GM18508 (cell line): ENCODE results near the gene IL24.

Experiments
- ATAC-seq: cut with Tn5 transposase; IDR thresholded peaks from one replicate; pipeline ENCODE4 v1.9.1; 2021; ENCODE audit warnings: moderate number of reproducible peaks; ENCODE audit not compliant: insufficient read depth, unreplicated experiment

Gene IL24

GRCh38 chr1:206875752-206876377 lies 21.4 kb upstream of the IL24 start:
- ATAC-seq, result no peak

DNA sequence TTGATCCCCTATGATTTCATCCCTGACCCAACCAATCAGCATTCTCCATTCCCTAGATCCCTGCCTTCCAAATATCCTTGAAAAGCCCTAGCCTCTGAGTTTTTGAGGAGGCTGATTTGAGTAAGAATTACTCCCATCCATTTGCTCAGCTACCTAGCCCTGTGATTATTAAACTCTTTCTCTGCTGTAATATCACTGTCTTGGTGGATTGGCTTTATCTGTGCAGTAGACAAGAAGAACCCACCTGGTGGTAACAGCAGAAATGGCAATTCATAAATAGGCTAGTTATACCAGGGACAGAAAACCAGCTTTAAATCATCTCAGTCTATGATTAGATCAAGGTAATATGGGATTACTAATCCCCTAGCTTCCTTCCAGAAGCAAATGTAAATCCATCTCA lies 18.8 kb upstream of the IL24 start:
- ATAC-seq, result no peak

- ATAC-seq, result no peak
These were observed 16.9 kb upstream of the IL24 start for GRCh38 chr1:206880314-206880713.

GRCh38 chr1:206882555-206882954 lies 14.7 kb upstream of the IL24 start:
- no peak for ATAC-seq

- ATAC-seq, result no peak
These were observed 14.1 kb upstream of the IL24 start for GRCh38 chr1:206883160-206883559.

GRCh38 chr1:206883876-206884275 lies 13.4 kb upstream of the IL24 start:
- no peak for ATAC-seq

DNA sequence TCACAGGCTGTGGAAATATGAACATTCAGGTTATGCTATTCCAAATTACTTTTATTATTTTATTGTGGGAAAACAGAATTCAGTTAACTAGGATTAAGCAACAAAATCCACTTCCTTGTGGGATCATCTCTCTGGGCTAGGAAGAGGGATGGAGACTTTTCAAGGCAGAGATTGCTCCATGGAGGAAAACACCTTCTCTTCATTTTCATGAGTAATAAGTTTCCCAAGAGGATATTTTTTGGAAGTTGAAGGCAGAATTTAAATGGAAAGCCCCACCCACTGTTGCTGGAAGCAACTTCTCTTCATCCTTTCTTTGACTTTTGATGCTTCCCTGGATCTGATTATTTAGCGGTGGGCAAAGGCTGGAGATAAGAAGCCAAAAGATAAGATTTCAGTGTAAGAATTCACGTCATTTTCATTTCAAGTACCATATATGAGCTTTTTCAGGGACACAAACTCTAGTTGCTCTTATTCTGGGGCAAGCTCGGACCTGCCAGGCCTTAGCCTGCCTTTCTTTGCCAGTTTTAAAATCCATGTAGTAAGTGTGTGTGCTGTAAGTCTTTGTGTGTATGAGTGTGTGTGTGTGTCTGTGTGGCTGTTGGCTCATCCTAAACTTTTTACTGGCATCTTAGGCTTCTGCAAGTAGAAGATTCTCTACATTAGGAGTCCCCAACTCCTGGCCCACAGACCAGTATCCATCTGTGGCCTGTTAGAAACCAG lies 11.7 kb upstream of the IL24 start:
- ATAC-seq, result no peak

DNA sequence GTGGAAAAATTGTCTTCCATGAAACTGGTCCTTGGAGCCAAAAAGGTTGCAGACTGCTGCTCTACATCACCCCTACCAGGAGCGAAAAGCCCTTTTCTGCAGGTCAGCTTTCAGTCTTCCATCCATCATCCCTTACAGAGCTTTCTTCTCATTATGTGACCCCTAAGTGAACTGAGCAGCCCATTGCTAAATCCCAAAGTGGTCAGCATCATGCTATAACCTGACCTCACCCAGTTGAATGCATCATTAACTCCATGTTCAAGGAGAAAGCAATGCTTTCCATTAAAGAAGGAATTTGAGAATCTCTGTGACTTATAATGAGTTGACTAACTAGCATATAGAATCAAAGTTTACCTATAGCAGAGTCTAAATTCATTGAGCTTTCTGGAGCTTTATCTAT lies 10.4 kb upstream of the IL24 start:
- no peak for ATAC-seq

GRCh38 chr1:206887701-206888100 lies 9.5 kb upstream of the IL24 start:
- ATAC-seq, result no peak

- no peak for ATAC-seq
These were observed 6.8 kb upstream of the IL24 start for GRCh38 chr1:206890125-206891060.

GRCh38 chr1:206891412-206891811 lies 5.8 kb upstream of the IL24 start:
- ATAC-seq, result no peak

DNA sequence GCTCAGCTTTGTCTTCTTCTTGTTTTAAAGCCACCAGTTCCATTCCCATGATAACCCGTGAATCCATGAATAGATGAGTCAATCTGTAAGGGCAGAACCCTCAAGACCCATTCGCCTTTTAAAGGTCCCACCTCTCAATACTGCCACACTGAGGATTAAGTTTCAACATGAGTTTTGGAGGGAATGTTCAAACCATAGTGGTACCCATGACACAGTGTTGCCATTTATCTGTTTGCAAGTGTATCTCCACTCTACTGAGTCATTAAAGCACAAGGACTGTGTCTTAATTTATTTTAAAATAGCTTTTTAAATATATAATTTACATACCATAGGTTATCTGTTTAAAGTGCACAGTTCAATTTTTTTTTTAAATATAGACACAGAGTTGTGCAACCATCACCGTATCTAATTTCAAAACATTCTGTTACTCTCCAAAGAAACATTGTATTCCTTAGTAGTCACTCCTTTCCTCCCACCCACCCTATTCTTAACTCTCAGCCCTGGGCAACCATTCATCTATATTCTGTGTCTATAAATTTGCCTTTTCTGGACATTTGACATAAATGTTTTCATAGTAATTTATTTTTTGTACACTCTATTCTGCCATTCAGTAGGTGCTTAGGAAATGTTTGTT lies 4.8 kb upstream of the IL24 start:
- no peak for ATAC-seq

DNA sequence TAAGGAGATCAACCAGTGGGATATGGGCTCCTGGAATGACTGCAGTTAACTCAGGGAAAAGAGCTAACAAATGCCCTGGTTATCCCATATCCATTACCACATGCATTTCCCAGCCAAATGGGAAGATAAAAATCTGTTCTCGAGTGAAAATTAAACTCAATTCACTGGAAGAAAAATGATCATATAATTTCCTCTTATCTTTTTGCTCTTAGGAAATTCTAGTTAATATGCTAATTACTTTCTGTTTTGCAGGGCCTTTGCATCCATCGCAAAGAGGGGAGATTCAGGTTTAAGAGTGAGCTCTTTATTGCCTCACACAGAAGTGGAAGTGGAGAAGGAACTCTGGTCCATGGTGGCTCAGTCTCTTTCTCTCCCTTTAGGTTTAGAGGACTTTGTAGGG lies 3.9 kb upstream of the IL24 start:
- no peak for ATAC-seq

DNA sequence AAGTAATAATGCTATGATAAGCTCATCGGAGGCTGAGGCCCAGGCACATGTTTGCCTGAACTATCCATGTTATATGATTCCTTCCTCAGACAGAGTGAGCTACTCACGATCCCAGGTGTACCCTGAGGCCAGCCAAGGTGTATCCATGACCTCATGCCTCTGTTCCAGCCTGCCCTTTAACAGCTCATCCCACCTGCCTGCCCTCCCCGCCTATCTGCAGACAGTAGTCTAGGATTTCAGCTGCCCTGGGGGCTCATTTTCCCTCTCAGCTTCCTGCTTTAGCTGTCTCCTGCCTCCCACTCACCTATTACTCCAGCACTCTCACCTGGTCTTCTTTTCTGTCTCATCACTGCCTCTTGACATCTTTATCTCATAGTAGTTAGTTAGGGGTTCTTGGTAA lies 1.9 kb upstream of the IL24 start:
- no peak for ATAC-seq

- no peak for ATAC-seq
These were observed 1.4 kb upstream of the IL24 start for GRCh38 chr1:206895837-206896242.

DNA sequence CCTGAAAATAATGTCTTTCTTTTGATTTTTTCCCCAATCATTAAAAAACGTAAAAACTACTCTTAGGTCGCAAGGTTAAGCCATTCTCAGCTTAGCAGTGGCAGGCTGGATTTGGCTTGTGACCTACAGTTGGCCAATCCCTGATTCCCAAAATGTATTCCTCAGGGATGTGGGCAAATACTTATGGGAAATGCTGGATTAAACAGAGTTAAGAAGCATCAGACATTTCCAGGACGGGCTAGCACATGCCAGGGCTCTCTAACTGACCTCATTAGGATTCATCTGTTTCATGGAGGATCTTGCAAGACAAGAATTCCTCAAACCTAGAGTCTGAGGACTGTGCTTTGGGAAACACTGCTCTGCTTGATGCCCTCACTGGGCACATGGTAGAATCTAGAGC lies 982 bp upstream of the IL24 start:
- ATAC-seq, result no peak

GRCh38 chr1:206898089-206898914 lies 1.1 kb downstream of the IL24 start:
- no peak for ATAC-seq

- no peak for ATAC-seq
These were observed 1.7 kb downstream of the IL24 start for GRCh38 chr1:206898915-206899431.

DNA sequence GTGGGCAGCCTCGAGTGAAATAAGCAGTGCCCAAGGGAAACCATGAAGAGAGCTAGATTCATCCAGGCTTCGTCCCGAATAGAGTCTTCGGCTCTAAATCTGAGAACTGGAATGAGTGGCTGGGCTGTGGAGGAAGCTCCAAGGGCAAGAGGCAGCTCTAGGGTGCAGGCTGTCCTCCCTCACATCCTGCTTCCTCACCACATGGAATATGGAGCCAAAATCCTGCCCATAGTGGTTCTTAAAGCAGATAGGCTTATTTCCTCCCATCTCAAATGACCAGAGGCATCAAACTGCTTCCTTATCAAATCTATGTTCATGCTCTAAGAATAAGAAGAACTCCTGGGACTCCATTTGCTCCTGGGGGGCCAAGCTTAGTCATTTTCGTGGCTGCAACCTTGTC lies 2.5 kb downstream of the IL24 start:
- no peak for ATAC-seq

- ATAC-seq, result no peak
These were observed 2.9 kb downstream of the IL24 start for GRCh38 chr1:206900149-206900548.
